Measurements from ENCODE around the gene TSSC4. TPM values are rescaled to one million over a fixed set of nuclear protein-coding genes. Genes with fewer than 3 reads are reported as not detected.

TSSC4 gene
- total RNA-seq, 3 donors from 2014 or later (not counting 1 experiment from before 2014, with no cell fraction given), result 52.8 to 67.9 (median 59.3) TPM

GRCh38 chr11:2436013-2436520, 35.5 kb downstream of the TSSC4 start:
- no peak overlapping the region for H3K27ac Mint-ChIP-seq
- peaks cover 0 to 5% of the 10 kb centered on the region in 2 donors for H3K4me1 Mint-ChIP-seq
- H3K27me3 Mint-ChIP-seq (ENCODE audit: low read depth in 2 of 2), result peaks cover 11 to 16% of the 10 kb centered on the region in 2 donors
- H3K4me3 Mint-ChIP-seq, result no peak overlapping the region
- TF ChIP-seq, protein P1, sequence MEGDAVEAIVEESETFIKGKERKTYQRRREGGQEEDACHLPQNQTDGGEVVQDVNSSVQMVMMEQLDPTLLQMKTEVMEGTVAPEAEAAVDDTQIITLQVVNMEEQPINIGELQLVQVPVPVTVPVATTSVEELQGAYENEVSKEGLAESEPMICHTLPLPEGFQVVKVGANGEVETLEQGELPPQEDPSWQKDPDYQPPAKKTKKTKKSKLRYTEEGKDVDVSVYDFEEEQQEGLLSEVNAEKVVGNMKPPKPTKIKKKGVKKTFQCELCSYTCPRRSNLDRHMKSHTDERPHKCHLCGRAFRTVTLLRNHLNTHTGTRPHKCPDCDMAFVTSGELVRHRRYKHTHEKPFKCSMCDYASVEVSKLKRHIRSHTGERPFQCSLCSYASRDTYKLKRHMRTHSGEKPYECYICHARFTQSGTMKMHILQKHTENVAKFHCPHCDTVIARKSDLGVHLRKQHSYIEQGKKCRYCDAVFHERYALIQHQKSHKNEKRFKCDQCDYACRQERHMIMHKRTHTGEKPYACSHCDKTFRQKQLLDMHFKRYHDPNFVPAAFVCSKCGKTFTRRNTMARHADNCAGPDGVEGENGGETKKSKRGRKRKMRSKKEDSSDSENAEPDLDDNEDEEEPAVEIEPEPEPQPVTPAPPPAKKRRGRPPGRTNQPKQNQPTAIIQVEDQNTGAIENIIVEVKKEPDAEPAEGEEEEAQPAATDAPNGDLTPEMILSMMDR (IDR thresholded peaks at IDR 0.05), result no peak
- H3K27me3 ChIP-seq (ENCODE audit: control insufficient read depth, insufficient read depth, low read length), result no peaks in the 10 kb centered on the region
- H3K4me1 ChIP-seq (ENCODE audit: control insufficient read depth, insufficient read depth, low read length), result no peaks in the 10 kb centered on the region
- DNase-seq (no peak), ATAC-seq (no peak)
- no peaks in the 10 kb centered on the region for H3K9me3 Mint-ChIP-seq
- WGBS (ENCODE audit: insufficient coverage), result 85% methylated on average over 10 of the region's 10 CpGs
- intact Hi-C loops (cut with micrococcal nuclease), result no loop called here
- H3K36me3 ChIP-seq (ENCODE audit: control insufficient read depth, insufficient read depth, low read length), result no peaks in the 10 kb centered on the region
- H3K4me3 ChIP-seq (ENCODE audit: low read length), result no peak overlapping the region
- no peaks in the 10 kb centered on the region for H3K36me3 Mint-ChIP-seq
- H3K9me3 ChIP-seq (ENCODE audit: control insufficient read depth, insufficient read depth, low read length), result no peaks in the 10 kb centered on the region
- H3K27ac ChIP-seq (ENCODE audit: low read length), result no peak overlapping the region

GRCh38 chr11:2436521-2437031, 36.0 kb downstream of the TSSC4 start:
- Mint-ChIP-seq H3K9me3 (no peaks in the 10 kb centered on the region), H3K27ac (no peak overlapping the region), H3K4me1 (peaks cover 0 to 3% of the 10 kb centered on the region in 2 donors), H3K27me3 (ENCODE audit: low read depth in 2 of 2) (peaks cover 11 to 16% of the 10 kb centered on the region in 2 donors), H3K4me3 (no peak overlapping the region), H3K36me3 (no peaks in the 10 kb centered on the region)
- TF ChIP-seq, protein P1 (IDR thresholded peaks at IDR 0.05), result no peak
- Histone ChIP-seq H3K4me1 (ENCODE audit: control insufficient read depth, insufficient read depth, low read length) (no peaks in the 10 kb centered on the region), H3K4me3 (ENCODE audit: low read length) (no peak overlapping the region), H3K9me3 (ENCODE audit: control insufficient read depth, insufficient read depth, low read length) (no peaks in the 10 kb centered on the region), H3K27ac (ENCODE audit: low read length) (no peak overlapping the region), H3K36me3 (ENCODE audit: control insufficient read depth, insufficient read depth, low read length) (no peaks in the 10 kb centered on the region), H3K27me3 (ENCODE audit: control insufficient read depth, insufficient read depth, low read length) (no peaks in the 10 kb centered on the region)
- no peak for DNase-seq
- no peak for ATAC-seq
- intact Hi-C loops (cut with micrococcal nuclease), result no loop called here
- 92% methylated on average over 12 of the region's 13 CpGs for WGBS (ENCODE audit: insufficient coverage)

DNA sequence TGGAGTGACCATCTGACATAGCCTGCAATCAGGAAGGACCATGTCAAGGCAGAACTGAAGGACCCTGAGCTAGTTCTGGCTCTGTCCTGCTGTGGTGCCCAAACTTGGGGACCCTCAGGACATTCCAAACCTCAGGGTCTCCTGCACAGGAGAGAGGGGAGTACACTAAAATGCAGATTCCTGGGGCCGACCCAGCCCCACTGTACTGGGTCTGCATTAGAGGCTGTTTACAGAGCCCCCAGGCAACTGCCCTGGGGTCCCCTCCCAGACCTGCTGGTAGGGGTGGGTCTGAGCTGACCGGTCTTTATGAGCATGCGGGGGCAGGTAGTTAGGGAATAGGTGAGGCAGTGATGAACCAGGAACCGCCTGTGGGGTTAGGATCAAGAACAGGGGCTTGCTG, 37.0 kb downstream of the TSSC4 start:
- 98% methylated on average over 3 of the region's 4 CpGs for WGBS (ENCODE audit: insufficient coverage)
- Histone ChIP-seq H3K36me3 (ENCODE audit: control insufficient read depth, insufficient read depth, low read length) (no peaks in the 10 kb centered on the region), H3K27me3 (ENCODE audit: control insufficient read depth, insufficient read depth, low read length) (no peaks in the 10 kb centered on the region), H3K27ac (ENCODE audit: low read length) (no peak overlapping the region), H3K4me3 (ENCODE audit: low read length) (no peak overlapping the region), H3K4me1 (ENCODE audit: control insufficient read depth, insufficient read depth, low read length) (no peaks in the 10 kb centered on the region), H3K9me3 (ENCODE audit: control insufficient read depth, insufficient read depth, low read length) (no peaks in the 10 kb centered on the region)
- ATAC-seq (no peak), DNase-seq (no peak)
- peaks cover 11 to 16% of the 10 kb centered on the region in 2 donors for H3K27me3 Mint-ChIP-seq (ENCODE audit: low read depth in 2 of 2)
- H3K36me3 Mint-ChIP-seq, result no peaks in the 10 kb centered on the region
- no peaks in the 10 kb centered on the region for H3K9me3 Mint-ChIP-seq
- intact Hi-C loops (cut with micrococcal nuclease), result no loop called here
- no peak overlapping the region for H3K27ac Mint-ChIP-seq
- TF ChIP-seq, protein P1 (IDR thresholded peaks at IDR 0.05), result no peak
- H3K4me1 Mint-ChIP-seq, result no peaks in the 10 kb centered on the region
- H3K4me3 Mint-ChIP-seq, result no peak overlapping the region

DNA sequence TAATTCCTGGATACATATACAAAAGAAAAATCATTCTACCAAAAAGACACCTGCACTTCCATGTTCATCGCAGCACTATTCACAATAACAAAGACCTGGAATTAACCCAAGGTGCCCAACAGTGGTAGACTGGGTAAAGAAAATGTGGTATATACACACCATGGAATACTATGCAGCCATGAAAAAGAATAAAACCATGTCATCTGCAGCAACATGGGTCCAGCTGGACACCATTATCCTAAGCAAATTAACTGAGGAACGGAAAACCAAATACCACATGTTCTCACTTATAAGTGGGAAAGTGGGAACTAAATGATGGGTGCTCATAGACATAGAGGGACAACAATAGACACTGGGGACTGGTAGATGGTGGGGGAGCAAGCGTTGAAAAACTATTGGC, 39.3 kb downstream of the TSSC4 start:
- DNase-seq, result no peak
- no peak for ATAC-seq
- intact Hi-C loops (cut with micrococcal nuclease), result no loop called here
- H3K4me1 ChIP-seq (ENCODE audit: control insufficient read depth, insufficient read depth, low read length), result peaks cover 6% of the 10 kb centered on the region
- no peak overlapping the region for H3K4me3 Mint-ChIP-seq
- H3K4me3 ChIP-seq (ENCODE audit: low read length), result no peak overlapping the region
- no peaks in the 10 kb centered on the region for H3K36me3 ChIP-seq (ENCODE audit: control insufficient read depth, insufficient read depth, low read length)
- no peaks in the 10 kb centered on the region for H3K27me3 ChIP-seq (ENCODE audit: control insufficient read depth, insufficient read depth, low read length)
- H3K27me3 Mint-ChIP-seq (ENCODE audit: low read depth in 2 of 2), result peaks cover 15 to 27% of the 10 kb centered on the region in 2 donors
- no peak overlapping the region for H3K27ac ChIP-seq (ENCODE audit: low read length)
- WGBS (ENCODE audit: insufficient coverage), result 100% methylated on average over 1 of the region's 3 CpGs
- TF ChIP-seq, protein P1 (IDR thresholded peaks at IDR 0.05), result no peak
- H3K9me3 Mint-ChIP-seq, result no peaks in the 10 kb centered on the region
- H3K4me1 Mint-ChIP-seq, result no peaks in the 10 kb centered on the region
- H3K9me3 ChIP-seq (ENCODE audit: control insufficient read depth, insufficient read depth, low read length), result no peaks in the 10 kb centered on the region
- H3K27ac Mint-ChIP-seq, result no peak overlapping the region
- no peaks in the 10 kb centered on the region for H3K36me3 Mint-ChIP-seq

Measured in natural killer cell (primary cell).